Tongue (tissue), 2 donors: ENCODE measurements around the gene AP2B1. TPM values are rescaled to one million over a fixed set of nuclear protein-coding genes. Genes with fewer than 3 reads are reported as not detected.

Experiments
- DNase-seq: peaks from one replicate; pipeline ENCODE4 v3.0.0-alpha.2; 2015
- total RNA-seq: library from RNA; depleted of rRNA; stranded (reverse); fragments of >200 nt; gene quantifications from one replicate; pipeline ENCODE4 v1.2.3, GENCODE V29; 2014

AP2B1 gene
- total RNA-seq, 1 donor from 2014 or later, result 77.1 TPM

- DNase-seq, result no peak
Observed at GRCh38 chr17:35730400-35731005, 143.4 kb downstream of the AP2B1 start.

GRCh38 chr17:35731239-35731916 is 144.3 kb downstream of the AP2B1 start, which contains the start of gene RASL10B:
RASL10B (plus strand) TSS chr17:35731639; CDS start chr17:35735185, 3,546 bp downstream.
- peak; percentile 53 for DNase-seq

GRCh38 chr17:35731917-35732805 is 145.0 kb downstream of the AP2B1 start:
- no peak for DNase-seq

DNA sequence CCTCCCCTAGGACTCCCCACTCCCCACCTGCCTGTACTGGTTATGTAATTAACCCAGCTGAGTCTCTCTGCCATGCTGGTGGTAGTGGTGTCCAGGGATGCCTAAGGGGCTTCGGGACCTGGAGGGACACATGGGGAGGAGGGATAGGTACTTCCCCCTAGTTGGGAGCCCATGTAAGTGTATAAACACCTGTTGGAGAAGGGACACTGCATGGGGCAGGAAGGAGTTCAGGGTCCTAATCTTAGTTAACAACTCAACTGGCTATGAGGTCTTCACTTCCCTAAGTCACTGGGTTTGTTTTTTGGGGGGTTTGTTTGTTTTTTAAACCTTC is 145.6 kb downstream of the AP2B1 start:
- no peak for DNase-seq

DNA sequence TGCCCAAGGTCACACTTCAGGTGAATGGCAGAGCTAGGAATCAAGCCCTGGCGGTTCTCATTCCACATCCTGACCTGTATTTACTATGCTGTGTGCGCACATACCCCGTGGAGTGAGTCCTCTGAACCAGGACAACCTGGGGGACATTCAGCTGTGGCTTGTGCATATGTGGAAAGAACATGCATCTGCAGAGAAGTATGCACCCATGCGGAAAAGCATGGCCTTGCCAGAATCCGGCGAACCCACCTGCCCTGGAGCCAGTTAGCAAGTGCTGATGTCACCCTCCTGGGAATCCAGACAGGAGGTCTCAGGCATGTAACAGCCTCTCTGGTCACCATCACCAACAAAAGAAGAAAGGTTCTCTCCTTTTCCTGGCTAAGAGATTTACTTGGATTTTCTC is 146.2 kb downstream of the AP2B1 start:
- DNase-seq, result no peak

DNA sequence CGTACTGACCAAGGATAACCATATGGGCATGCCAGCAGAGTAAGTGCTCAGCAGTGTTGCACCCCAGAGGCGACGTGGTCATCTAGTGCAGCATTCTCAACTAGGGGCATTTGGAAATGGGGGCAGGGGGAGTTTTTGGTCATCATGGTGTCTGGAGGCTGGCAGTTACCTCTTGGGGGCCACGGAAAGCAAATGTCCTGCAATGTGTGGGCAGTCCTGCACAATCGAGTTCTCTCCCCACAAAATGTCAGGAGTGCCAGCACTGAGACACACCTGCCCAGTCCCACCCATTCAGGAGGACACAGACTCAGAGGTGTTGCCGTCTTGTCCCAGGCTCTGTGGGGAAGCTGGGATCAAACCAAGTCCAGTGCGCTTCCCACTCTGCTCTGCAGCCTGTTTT is 147.3 kb downstream of the AP2B1 start:
- no peak for DNase-seq

GRCh38 chr17:35735036-35735805 is 148.1 kb downstream of the AP2B1 start:
- DNase-seq, result no peak

DNA sequence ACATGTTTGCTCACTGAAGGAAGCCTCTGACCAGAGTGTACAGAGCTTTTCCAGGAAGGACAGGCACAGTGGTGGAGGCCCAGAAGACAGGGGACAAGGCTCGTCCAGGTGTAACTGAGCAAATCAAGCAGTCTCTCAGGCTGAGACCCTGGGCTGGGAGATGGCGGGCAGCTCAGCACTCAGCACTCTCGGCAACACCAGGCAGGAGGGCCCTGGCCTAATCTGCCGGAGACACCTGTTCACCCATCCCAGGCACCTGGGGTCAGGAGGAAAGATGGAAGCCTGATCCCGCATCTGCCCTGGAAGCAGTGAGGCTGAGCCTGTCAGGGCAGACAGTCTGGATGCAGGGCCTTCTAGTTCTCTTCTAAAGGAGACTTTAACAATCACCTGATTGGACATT is 149.1 kb downstream of the AP2B1 start:
- DNase-seq, result no peak

- DNase-seq, result no peak
Observed at GRCh38 chr17:35738519-35739133, 151.5 kb downstream of the AP2B1 start.

DNA sequence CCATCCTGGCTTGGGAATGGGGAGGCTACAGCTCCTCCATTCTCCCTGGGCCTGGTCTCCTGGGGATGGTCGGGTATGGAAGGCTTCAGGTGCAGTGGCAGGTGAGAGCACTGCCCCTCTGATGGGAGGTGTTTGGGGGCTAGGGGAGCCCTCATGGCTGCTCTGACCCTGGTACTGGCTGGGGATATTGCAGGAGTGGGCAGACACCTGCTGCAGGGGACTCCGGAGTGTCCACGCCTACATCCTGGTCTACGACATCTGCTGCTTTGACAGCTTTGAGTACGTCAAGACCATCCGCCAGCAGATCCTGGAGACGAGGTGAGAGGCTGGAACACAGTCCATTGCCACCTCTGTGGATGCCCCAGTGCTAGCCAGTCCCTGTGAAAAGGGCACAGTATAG is 153.1 kb downstream of the AP2B1 start:
- no peak for DNase-seq

DNA sequence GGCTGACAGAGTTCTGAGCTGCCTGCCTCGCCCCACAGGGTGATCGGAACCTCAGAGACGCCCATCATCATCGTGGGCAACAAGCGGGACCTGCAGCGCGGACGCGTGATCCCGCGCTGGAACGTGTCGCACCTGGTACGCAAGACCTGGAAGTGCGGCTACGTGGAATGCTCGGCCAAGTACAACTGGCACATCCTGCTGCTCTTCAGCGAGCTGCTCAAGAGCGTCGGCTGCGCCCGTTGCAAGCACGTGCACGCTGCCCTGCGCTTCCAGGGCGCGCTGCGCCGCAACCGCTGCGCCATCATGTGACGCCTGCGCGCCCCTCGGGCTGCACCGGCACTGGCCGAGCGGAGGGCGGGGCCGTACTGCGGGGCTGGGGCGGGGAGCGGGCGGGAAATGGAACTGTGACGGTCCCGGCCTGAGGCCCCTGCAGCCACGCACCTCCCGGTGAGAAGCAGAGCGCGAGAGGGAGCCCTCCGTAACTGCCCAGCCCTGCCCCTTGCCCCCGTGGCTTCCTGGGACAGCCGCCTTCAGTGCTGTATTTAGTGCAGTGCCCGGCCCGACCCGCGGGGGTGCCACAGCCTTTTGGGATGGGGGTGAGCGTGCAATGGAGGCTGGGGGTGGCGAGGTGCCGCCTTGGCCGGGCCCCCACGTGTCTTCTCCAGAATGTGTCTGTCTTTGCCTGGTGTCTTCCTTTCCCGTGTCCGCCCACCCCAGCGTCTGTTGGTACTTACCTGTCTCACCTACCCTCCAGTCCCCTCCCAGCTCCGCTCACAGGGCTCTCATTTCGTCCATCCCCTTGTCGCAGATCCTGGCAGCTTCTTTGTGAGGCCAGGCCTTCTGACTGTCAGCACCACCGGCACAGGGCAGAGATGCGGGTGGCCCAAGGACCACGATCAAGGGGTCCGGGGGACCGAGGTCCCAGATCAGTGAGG is 154.1 kb downstream of the AP2B1 start:
- DNase-seq, result no peak

GRCh38 chr17:35742496-35742895 is 155.4 kb downstream of the AP2B1 start:
- no peak for DNase-seq

GRCh38 chr17:35742896-35743477 is 155.9 kb downstream of the AP2B1 start:
- no peak for DNase-seq

DNA sequence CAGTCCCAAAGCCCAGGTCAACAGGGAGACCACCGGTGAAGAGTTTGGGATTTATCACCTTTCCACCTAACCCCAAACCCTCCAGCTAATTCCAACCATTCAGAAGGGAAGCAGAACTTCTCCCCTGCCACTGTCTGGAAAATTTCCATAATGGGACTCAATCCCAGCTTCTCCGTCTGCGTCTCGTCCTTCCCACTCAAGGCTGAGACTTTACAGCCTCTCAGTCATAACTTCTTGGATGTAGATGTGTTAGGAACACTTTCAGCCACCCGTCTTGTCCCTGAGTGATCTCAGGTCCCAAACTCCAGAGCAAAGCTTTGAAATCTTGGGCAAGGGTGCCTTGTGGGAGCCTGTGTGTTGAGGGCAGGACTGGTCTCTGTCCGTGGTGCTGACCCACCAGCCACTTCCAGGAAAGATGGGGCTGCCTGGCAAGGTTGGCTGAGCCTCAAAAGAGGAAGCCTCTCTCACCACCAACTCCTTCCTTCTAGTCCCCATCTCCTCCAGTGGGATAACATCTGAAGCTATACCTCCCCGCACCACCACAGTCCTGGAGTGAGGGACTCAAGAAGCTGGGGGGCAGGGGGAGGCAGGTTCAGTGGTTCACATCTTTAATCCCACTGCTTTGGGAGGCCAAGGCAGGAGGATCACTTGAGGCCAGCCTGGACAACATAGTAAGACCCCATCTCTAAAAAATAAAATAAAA is 156.7 kb downstream of the AP2B1 start:
- DNase-seq, result peak; percentile 62

DNA sequence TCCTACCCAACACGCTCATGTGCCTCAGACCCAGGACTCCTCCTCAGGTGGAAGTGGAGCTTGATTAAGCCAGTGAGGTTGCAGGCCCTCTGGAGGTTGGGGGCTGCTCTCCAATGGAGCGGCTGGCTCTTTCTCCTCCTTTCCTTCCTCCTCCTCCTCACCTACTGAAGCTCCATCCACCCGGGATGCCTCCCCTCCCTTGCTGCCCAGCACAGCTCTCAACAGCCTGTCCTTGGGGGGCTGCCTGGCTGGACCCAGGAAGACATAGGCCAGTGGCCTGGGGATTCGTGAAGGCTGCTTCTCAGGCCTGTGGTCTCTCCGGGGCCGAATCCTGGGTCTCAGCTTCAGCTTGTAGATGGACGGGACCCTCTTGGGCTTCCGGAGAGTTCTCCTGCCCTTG is 157.7 kb downstream of the AP2B1 start:
- DNase-seq, result no peak

DNA sequence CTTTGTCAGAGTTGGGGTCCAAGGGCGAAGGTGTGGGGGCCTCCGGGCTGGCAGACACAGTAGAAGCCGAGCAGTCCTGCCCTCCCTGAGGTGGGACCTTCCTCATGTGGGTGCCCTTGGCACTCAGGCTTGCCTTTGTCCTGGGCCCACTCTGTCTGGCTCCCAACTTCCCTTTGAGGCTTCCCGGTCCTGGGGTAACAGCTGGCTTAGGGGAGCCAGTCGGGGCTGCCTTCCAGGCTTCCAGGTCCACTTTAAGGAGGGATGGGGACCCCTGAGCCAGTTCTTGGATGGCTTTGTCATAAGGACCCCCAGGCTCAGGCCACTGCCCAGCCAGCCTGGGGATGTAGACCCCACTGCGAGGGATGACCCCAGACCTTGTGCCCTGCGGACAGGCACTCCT is 158.1 kb downstream of the AP2B1 start:
- no peak for DNase-seq

- no peak for DNase-seq
Observed at GRCh38 chr17:35745749-35746320, 158.7 kb downstream of the AP2B1 start.

GRCh38 chr17:35747540-35748017 is 160.5 kb downstream of the AP2B1 start:
- peak; percentile 86 for DNase-seq

GRCh38 chr17:35748341-35748841 is 161.3 kb downstream of the AP2B1 start:
- DNase-seq, result no peak
